HL-60 (cell line): Measurements from ENCODE around the gene CACNA2D3.

Experiments used
- GABPA ChIP-seq: IDR thresholded peaks from 2 replicates; pipeline ENCODE4 v1.6.1; 2012; ENCODE audit warnings: low read depth
- POLR2AphosphoS5 ChIP-seq: IDR thresholded peaks from 2 replicates; pipeline ENCODE4 v1.6.1; 2012; ENCODE audit warnings: low read depth
- SPI1 ChIP-seq: IDR thresholded peaks from 2 replicates; pipeline ENCODE4 v1.6.1; 2012; ENCODE audit warnings: low read depth, mild to moderate bottlenecking, borderline replicate concordance
- TF ChIP-seq, protein P1 (sequence below): IDR thresholded peaks from 2 replicates; pipeline ENCODE4 v1.6.1; 2012; ENCODE audit warnings: low read depth; ENCODE audit not compliant: insufficient replicate concordance
- TF ChIP-seq, protein P2 (sequence below): IDR thresholded peaks from one replicate; pipeline ENCODE4 v1.5.1; 2011; ENCODE audit warnings: low read length, control low read depth, inconsistent platforms; ENCODE audit not compliant: insufficient read depth

DNA sequence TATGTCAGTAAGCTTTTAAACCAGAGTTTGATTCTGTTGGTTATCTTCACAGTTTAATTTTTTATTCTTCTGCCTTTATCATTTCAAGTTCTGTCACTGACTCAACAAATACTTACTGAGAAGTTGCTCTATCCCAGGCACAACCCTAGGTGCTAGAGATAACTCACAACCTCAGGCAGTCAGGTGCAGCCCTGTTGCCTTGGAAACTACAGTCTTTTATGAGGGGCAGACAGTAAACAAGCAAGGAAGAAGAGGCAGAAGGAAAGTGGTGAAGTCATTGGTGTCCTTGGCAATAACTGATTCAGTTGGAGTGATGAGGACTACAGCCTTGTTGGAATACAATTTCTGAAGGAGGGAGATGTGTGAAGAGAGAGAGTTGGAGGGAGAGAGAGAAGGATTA is 947.6 kb downstream of the CACNA2D3 start:
- TF ChIP-seq POLR2AphosphoS5 (no peak), GABPA (no peak), SPI1 (no peak)
- TF ChIP-seq, protein P1, sequence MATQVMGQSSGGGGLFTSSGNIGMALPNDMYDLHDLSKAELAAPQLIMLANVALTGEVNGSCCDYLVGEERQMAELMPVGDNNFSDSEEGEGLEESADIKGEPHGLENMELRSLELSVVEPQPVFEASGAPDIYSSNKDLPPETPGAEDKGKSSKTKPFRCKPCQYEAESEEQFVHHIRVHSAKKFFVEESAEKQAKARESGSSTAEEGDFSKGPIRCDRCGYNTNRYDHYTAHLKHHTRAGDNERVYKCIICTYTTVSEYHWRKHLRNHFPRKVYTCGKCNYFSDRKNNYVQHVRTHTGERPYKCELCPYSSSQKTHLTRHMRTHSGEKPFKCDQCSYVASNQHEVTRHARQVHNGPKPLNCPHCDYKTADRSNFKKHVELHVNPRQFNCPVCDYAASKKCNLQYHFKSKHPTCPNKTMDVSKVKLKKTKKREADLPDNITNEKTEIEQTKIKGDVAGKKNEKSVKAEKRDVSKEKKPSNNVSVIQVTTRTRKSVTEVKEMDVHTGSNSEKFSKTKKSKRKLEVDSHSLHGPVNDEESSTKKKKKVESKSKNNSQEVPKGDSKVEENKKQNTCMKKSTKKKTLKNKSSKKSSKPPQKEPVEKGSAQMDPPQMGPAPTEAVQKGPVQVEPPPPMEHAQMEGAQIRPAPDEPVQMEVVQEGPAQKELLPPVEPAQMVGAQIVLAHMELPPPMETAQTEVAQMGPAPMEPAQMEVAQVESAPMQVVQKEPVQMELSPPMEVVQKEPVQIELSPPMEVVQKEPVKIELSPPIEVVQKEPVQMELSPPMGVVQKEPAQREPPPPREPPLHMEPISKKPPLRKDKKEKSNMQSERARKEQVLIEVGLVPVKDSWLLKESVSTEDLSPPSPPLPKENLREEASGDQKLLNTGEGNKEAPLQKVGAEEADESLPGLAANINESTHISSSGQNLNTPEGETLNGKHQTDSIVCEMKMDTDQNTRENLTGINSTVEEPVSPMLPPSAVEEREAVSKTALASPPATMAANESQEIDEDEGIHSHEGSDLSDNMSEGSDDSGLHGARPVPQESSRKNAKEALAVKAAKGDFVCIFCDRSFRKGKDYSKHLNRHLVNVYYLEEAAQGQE = no peak
- TF ChIP-seq, protein P2, sequence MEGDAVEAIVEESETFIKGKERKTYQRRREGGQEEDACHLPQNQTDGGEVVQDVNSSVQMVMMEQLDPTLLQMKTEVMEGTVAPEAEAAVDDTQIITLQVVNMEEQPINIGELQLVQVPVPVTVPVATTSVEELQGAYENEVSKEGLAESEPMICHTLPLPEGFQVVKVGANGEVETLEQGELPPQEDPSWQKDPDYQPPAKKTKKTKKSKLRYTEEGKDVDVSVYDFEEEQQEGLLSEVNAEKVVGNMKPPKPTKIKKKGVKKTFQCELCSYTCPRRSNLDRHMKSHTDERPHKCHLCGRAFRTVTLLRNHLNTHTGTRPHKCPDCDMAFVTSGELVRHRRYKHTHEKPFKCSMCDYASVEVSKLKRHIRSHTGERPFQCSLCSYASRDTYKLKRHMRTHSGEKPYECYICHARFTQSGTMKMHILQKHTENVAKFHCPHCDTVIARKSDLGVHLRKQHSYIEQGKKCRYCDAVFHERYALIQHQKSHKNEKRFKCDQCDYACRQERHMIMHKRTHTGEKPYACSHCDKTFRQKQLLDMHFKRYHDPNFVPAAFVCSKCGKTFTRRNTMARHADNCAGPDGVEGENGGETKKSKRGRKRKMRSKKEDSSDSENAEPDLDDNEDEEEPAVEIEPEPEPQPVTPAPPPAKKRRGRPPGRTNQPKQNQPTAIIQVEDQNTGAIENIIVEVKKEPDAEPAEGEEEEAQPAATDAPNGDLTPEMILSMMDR = no peak
